ENCODE results near the gene ABHD16A. TPM values are rescaled to one million over a fixed set of nuclear protein-coding genes. Genes with fewer than 3 reads are reported as not detected.

ABHD16A gene
- polyA plus RNA-seq, 2 of the 4 experiments (the other 2 are of a cell fraction) = 16.6 to 22.3 TPM

DNA sequence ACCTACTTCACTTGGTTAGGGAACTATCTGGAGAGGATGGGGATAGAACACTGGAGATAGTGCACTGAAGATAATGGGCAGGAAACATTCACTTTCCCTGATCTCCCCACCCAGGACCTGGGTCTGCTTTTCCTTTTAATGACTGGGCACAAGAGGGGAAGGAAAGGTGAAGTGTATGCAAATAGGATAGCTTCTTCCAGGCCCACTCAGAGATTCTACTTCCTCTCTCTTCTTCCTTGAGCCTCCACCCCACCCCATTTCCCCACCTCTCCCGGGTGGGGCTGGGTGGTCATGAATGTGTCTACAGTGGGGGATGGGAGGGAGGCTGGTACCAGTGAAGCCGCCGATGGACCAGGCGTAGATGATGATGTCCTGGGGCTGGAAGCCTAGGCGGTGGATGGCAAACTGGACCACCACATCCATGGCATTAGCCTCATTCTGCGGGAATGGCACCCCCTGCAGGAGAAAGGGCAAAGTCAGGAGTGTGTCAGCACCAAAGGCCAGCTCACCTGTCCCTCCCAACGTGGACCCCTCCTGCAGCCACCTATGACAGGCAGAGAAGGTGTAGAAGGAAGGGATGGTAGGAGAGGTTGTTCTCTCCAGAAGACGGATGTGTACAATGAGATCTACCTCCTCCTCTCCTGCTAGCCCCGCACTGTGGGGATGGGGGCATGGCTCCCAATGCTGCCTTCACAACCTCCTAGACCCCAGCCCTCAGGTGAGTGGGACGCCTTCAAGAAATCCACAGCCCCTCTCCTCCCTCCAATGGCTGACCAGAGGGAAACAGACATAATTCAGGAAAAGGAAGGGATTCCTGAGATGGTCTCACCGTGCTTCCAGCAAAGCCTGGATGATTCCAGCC is 13.6 kb downstream of the ABHD16A start:
- H3K4me1 ChIP-seq = no peaks in the 10 kb centered on the region; the same call in 2 of the 3 replicates
- peak; percentile 18; the same call in 1 of the 3 replicates for TF ChIP-seq CTCF (IDR thresholded peaks at IDR 0.05)
- no peak for TF ChIP-seq SMC3 (IDR thresholded peaks at IDR 0.05)
- POLR2A ChIA-PET = no interaction called here
- H3K4me3 ChIP-seq = no peak overlapping the region
- 87% methylated on average over 9 of the region's 11 CpGs for WGBS (ENCODE audit: missing lambda C conversion rate)
- FAIRE-seq = no peak
- H3K4me2 ChIP-seq = no peak overlapping the region
- no peak overlapping the region for H3K27ac ChIP-seq
- ATAC-seq = peak in 1 of 2 experiments; percentile 70; a peak in 3 of 6 replicates
- no peak for DNase-seq (ENCODE audit: low read depth in 1 of 2, low spot score in 1 of 2)
- no peaks in the 10 kb centered on the region for H3K9me3 ChIP-seq
- CTCF ChIA-PET = interaction anchor here (0.6 to 2.5 kb wide), 6 partner anchors 8 to 140 kb away, joined by 3 to 9 read pairs (median 4); partner anchors contain the start of genes ABHD16A, LY6G5B and LY6G5C

GRCh38 chr6:31687860-31688693 is 15.0 kb downstream of the ABHD16A start:
- no peak for ATAC-seq
- no peaks in the 10 kb centered on the region for H3K9me3 ChIP-seq
- no peaks in the 10 kb centered on the region; the same call in 2 of the 3 replicates for H3K4me1 ChIP-seq
- no peak overlapping the region for H3K4me2 ChIP-seq
- no peak overlapping the region for H3K27ac ChIP-seq
- no peak for DNase-seq (ENCODE audit: low read depth in 1 of 2, low spot score in 1 of 2)
- no peak for FAIRE-seq
- ChIA-PET POLR2A (no interaction called here), CTCF (interaction anchor here (1.6 to 2.5 kb wide), 4 partner anchors 16 to 142 kb away, joined by 6 to 9 read pairs (median 8); partner anchors contain the start of gene ABHD16A)
- H3K4me3 ChIP-seq = no peak overlapping the region
- TF ChIP-seq, protein P1, sequence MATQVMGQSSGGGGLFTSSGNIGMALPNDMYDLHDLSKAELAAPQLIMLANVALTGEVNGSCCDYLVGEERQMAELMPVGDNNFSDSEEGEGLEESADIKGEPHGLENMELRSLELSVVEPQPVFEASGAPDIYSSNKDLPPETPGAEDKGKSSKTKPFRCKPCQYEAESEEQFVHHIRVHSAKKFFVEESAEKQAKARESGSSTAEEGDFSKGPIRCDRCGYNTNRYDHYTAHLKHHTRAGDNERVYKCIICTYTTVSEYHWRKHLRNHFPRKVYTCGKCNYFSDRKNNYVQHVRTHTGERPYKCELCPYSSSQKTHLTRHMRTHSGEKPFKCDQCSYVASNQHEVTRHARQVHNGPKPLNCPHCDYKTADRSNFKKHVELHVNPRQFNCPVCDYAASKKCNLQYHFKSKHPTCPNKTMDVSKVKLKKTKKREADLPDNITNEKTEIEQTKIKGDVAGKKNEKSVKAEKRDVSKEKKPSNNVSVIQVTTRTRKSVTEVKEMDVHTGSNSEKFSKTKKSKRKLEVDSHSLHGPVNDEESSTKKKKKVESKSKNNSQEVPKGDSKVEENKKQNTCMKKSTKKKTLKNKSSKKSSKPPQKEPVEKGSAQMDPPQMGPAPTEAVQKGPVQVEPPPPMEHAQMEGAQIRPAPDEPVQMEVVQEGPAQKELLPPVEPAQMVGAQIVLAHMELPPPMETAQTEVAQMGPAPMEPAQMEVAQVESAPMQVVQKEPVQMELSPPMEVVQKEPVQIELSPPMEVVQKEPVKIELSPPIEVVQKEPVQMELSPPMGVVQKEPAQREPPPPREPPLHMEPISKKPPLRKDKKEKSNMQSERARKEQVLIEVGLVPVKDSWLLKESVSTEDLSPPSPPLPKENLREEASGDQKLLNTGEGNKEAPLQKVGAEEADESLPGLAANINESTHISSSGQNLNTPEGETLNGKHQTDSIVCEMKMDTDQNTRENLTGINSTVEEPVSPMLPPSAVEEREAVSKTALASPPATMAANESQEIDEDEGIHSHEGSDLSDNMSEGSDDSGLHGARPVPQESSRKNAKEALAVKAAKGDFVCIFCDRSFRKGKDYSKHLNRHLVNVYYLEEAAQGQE (IDR thresholded peaks at IDR 0.05) = no peak
- TF ChIP-seq MYC (IDR thresholded peaks at IDR 0.05; ENCODE audit: borderline replicate concordance, low read length) (no peak), NR3C1 (IDR thresholded peaks at IDR 0.05) (no peak), EHF (CRISPR knock-in tag; IDR thresholded peaks at IDR 0.05) (no peak), JUNB (IDR thresholded peaks at IDR 0.05) (no peak), BHLHE40 (IDR thresholded peaks at IDR 0.05; ENCODE audit: low read depth, low read length) (no peak), CHD4 (IDR thresholded peaks at IDR 0.05; ENCODE audit: borderline replicate concordance) (no peak), ZC3H11A (IDR thresholded peaks at IDR 0.05) (no peak), GATA3 (IDR thresholded peaks at IDR 0.05; ENCODE audit: borderline replicate concordance) (no peak), CTCF (IDR thresholded peaks at IDR 0.05) (no peak), HEYL (CRISPR knock-in tag; IDR thresholded peaks at IDR 0.05) (no peak), ZNF302 (CRISPR knock-in tag; IDR thresholded peaks at IDR 0.05) (no peak), NPAS2 (CRISPR knock-in tag; IDR thresholded peaks at IDR 0.05; ENCODE audit: borderline replicate concordance) (no peak), CBX2 (IDR thresholded peaks at IDR 0.05; ENCODE audit: borderline replicate concordance, low read depth) (no peak)
- TF ChIP-seq, protein P2, sequence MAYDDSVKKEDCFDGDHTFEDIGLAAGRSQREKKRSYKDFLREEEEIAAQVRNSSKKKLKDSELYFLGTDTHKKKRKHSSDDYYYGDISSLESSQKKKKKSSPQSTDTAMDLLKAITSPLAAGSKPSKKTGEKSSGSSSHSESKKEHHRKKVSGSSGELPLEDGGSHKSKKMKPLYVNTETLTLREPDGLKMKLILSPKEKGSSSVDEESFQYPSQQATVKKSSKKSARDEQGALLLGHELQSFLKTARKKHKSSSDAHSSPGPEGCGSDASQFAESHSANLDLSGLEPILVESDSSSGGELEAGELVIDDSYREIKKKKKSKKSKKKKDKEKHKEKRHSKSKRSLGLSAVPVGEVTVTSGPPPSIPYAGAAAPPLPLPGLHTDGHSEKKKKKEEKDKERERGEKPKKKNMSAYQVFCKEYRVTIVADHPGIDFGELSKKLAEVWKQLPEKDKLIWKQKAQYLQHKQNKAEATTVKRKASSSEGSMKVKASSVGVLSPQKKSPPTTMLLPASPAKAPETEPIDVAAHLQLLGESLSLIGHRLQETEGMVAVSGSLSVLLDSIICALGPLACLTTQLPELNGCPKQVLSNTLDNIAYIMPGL (CRISPR knock-in tag; IDR thresholded peaks at IDR 0.05; ENCODE audit: borderline replicate concordance) = no peak
- TF ChIP-seq, protein P3, sequence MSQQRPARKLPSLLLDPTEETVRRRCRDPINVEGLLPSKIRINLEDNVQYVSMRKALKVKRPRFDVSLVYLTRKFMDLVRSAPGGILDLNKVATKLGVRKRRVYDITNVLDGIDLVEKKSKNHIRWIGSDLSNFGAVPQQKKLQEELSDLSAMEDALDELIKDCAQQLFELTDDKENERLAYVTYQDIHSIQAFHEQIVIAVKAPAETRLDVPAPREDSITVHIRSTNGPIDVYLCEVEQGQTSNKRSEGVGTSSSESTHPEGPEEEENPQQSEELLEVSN (IDR thresholded peaks at IDR 0.05; ENCODE audit: borderline replicate concordance, low read depth) = no peak
- TF ChIP-seq, protein P4, sequence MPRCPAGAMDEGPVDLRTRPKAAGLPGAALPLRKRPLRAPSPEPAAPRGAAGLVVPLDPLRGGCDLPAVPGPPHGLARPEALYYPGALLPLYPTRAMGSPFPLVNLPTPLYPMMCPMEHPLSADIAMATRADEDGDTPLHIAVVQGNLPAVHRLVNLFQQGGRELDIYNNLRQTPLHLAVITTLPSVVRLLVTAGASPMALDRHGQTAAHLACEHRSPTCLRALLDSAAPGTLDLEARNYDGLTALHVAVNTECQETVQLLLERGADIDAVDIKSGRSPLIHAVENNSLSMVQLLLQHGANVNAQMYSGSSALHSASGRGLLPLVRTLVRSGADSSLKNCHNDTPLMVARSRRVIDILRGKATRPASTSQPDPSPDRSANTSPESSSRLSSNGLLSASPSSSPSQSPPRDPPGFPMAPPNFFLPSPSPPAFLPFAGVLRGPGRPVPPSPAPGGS (IDR thresholded peaks at IDR 0.05) = no peak
- 89% methylated on average over 12 of the region's 14 CpGs for WGBS (ENCODE audit: missing lambda C conversion rate)

All from A549 (cell line).